Stimulated activated naive CD4-positive, alpha-beta T cell treated with Interleukin-2 at 50 U/mL for 16 hours (primary cell): Measurements from ENCODE around the gene ROS1.
"Not testable (repeated sequence)": the region's sequence is repeated elsewhere in the genome, so short reads cannot be mapped to it uniquely, and the experiment has no call there.

Source experiments
- DNase-seq: peaks from one replicate; lab custom pipeline; 2025; lab: John Stamatoyannopoulos, UW

Gene ROS1

DNA sequence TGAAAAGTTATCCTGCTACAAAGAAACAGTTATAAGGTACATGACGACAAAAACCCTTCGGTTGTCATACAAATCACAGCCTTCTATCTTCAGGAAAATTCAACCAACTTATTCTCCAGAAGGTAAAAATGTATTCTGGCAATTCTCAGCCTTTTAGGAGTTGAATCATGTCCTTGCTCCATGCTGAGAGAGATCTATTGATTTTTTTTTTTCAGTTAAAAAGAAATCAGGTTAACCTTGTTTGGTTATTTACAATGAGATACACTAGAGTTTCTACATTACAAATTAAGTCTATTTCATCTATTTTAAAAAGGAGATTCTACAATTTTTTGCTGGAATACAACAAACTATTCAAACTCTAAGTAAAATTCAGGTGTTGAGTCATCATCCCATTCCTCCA, 45.4 kb downstream of the ROS1 start:
- no peak for DNase-seq

DNA sequence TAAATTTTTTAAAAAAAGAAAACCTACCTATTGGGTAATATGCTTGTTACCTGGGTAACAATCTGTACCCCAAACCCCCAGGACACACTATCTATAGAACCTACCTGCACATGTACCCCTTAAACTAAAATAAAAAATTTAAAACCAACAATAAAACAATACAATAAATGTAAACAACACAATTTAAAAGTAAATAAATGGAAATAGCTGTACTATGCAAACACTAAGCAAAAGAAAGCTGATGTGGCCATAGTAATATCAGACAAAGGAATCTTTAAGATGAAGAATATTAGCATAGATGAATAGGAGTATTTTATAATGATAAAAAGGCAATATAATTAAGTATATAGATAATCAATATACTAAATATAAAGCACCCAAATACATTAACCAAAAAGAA, 50.3 kb downstream of the ROS1 start:
- no peak for DNase-seq

DNA sequence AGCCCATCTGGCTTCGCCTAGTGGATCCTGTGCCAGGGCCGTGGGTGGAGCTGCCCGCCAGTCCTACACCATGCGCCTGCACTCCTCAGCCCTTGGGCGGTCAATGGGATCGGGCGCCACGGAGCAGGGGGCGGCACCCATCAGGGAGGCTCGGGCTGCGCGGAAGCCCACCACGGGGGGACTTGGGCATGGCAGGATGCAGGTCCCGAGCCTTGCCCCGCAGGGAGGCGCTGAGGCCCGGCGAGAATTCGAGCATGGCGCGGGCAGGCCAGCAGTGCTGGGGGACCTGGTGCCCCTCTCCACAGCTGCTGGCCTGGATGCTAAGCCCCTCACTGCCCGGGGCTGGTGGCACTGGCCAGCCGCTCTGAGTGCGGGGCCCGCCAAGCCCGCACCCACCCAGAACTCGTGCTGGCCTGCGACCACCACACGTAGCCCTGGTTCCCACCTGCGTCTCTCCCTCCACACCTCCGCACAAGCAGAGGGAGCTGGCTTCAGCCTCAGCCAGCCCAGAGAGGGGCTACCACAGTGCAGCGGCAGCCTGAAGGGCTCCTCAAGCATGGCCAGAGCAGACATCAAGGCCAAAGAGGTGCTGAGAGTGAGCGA, 52.4 kb downstream of the ROS1 start:
- no peak for DNase-seq

DNA sequence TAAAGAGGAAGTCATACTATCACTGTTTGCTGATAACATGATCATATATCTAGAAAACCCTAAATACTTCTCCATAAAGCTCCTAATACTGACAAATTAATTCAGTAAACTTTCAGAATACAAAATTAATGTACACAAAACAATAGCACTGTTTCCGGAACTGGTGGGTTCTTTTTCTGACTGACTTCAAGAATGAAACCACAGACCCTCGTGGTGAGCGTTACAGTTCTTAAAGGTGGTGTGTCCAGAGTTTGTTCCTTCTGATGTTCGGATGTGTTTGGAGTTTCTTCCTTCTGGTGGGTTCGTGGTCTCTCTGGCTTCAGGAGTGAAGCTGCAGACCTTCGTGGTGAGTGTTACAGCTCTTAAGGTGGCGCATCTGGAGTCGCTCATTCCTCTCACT, 53.5 kb downstream of the ROS1 start:
- not testable (repeated sequence) for DNase-seq

DNA sequence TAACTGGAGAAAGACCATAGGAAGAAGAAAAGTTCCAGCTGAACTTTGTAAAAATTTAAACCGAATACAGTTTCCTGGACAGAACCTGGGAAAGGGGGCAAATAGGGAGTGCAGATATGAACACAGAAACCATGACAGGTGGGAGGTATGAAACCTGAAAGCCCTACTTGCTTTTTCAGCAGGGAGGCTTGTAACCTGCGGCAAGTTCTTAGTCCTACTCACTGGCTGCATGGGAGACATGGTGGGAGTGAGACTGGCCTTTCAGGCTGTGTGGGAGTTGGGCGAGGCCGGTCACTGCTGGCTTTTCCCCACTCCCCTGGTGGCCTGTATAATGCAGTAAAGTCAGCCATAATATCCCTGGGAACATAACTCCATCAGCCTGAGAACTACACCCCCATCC, 54.2 kb downstream of the ROS1 start:
- DNase-seq, result no peak

DNA sequence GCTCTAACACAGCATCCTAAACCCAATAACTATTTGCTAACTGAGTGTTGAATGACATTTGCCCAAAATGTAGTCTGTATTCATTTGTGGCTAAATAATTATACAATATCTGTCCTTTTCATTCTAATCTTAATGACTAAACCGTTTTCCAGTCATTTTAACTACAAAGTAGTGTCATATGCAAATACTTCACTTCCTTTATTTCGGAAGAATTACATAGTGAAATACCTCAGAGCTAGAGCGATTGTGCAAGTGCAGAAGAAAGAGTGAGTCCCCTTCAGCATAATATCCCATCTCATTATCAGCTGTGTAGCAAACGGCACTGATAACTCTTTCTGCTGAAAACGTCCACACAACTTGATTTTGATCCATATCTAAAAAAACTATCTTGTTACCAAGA, 66.2 kb downstream of the ROS1 start:
- DNase-seq, result no peak

DNA sequence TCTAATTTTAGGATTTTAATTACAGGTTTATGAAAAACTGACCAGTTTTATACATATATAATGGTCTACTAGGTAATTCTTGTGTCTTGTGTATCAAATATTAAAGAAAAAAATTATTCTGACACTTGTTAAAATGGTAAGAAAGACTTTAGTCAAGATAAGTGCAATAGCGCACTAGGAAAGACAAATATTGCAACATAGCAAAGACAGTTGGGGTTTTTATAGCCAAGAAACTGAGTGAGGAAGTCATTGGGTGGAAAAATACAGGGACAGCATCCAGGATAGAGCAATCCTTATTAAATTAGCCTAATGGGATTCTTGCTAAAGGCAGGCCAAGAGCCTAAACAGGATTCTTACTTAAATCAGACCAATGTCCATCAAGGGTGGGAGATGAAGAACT, 71.1 kb downstream of the ROS1 start:
- no peak for DNase-seq

DNA sequence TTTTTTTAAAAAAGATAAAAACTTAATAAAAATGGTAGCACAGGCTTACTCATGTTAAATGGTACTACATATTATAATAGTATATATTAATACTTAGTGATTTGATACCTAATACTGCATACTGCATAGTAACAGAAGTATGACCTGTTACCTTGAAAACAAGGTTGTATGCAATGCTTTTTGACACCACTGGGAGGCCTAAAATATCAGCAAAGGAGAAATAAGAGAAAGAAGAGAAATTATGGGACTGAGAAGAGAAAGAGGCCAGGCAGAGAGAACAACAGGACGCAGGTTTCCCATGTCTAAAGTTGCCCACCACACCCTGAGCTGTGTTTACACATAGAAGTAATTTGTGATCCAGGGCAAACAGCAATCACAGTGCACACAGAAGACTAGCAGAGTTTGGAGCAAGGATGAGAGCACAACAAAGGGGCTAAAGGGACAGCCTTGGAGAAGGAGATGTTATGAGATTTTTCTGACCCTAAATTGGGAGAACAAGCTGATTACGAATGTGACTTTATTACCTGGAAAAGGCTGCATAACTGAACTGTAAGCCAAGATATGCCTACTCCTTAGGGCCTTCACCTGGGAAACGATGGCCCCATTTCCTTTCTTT, 73.2 kb downstream of the ROS1 start:
- no peak for DNase-seq

DNA sequence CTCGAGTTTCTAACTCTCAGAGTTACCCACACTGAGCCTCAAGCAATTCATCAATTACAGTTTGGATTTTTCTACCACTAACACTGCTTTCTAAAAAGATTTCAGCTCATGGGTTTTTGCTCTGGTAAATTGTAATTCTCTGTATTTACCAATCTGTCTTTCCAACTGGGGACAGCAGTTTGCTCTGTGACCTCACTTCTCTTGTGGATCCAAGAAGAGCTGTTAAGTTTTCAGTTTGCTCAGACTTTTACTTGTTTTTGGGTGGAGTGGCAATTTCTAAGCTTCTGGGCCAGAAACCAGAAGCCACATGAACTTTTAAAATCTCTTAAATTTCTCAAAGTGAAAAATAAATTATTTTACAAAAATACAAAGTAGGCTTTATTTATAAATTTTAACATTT, 74.2 kb downstream of the ROS1 start:
- DNase-seq, result no peak

DNA sequence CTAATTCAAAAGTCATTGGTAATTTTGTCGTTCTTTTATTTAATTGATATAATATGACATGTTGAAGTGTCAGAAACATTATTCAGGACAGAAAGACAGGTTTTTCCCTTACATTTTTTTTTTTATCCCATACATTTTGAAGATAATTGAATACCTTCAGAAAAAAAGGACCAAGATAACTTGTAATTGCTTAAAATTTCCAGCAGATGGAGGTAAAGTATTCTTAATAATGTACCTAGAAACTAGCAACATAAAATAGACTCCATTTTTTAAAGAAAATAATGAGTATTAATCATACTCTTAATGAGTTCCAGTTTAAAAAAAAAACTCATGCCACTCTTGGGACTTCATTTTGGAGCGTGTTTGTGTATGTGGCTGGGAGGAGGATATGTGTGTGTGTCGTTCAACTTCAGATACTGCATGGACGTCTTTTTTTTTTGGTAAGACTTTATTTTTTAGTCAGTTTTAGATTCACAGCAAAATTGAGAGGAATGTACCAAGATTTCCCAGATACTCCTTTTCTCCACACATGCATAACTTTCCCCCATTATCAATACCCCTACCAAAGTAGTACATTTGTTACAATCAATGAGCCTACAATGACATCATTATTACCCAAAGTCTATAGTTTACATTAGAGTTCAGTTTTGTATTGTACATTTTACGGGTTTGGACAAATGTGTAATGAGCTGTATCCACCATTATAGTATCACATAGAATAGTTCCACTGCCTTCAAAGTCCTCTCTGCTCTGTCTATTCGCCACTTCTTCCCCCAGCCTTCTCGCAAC, 79.4 kb downstream of the ROS1 start:
- DNase-seq, result no peak

DNA sequence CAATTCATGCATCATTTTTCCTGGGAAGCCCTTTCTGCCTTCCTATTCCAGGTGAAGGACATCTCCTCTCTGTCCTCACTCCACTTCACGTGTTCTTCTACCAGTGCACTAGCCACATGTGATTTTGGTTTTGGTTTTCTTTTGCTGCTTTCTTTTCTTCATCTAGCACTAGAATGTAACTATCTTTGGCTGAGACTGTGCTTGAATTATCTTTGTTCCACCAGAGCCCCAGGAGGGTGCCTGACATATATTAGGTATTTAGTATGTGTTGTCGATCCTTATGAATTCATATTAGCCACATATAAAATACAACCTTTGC, 80.5 kb downstream of the ROS1 start:
- no peak for DNase-seq

DNA sequence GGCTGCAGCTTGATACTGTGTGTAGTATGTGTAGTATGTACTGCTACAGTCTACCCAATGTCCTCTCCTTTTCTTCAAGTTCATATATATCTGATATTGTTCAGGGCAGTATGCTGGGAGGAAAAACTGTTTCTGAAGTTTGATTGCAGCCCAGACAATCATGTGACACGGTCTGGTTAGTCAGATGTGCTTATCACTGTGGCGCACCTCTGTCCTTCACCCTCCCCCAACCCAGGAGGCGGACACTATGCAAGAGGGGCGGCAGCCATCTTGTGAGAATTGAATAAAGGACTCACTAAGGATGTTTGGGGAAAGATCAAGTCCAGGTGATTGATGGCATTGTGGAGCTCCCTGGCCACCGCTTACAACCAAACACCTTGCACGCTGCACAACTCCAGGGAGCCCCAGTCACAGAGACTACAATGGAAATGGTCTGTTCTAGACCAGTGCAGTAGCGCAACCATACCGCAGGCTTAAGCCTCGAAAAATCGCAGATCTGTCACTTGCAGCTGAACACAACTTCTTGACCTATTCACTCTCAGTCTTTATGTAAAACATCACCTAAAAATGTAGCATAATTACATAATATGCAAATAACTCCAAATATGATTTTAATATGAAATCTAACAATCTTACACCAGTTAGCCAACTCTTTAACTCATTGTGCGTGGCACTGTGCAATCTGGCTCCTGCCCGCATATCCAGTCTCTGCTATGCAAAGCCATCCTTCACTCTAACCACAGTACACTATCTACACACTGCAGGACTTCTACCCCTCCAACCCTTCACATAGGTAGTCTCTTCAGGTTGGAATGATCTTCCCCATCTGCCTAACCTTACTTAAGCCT, 81.1 kb downstream of the ROS1 start:
- no peak for DNase-seq

DNA sequence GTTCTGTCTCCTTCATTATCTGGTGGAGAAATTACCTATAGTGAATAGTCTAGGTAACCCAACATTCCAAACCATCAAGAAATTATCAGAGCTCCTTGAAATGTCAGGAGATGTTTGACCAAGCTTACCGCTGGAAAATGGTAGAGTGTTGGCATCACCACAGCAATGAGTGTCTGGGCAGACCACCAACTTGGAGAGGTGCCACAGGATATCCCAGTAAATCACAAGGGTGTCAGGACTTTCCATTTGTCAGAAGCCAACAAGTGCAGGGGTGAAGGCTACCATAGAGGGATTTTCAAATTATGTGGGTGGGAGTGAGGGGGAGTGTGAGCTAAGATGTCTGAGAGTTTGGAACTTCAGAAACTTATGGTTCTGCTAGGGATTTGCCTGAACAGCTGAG, 87.2 kb downstream of the ROS1 start:
- no peak for DNase-seq

DNA sequence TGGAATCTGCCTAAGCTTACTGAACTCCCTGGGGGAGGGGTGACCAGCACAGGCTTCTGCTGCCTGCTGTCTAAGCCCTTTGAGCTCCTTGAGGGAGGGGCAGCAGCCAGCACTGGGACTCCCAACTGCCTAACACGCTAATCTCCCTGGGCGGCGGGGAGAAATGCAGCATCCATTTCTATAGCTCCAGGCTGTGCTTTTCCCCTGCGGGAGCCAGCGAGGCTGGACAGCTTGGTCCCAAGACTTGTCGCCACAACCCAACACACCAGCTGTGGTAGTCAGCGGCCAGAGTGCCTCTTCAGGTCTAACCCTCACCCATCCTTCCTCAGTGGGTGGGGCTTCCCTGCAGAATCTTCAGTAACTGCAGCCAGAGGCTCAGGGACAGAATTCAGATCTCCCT, 95.8 kb downstream of the ROS1 start:
- no peak for DNase-seq

DNA sequence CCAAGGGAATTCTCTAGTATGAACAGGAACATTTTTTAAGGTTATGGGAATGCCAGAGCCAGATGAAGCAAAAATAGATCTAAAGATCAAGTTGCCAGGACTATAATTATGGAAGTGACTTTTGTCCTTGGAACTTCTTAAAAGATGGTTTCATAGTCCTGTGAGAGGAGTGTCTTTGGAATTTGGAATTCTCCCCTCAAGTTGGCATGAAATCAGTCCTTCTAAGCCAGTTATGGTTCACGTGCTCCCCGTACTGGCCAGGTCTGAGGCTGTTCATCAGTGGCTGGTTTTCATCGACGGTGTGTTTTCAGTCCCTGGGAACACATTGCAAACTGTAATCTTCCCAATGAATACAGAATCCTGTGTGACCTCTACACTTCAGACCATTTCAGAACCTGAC, 97.2 kb downstream of the ROS1 start:
- no peak for DNase-seq

DNA sequence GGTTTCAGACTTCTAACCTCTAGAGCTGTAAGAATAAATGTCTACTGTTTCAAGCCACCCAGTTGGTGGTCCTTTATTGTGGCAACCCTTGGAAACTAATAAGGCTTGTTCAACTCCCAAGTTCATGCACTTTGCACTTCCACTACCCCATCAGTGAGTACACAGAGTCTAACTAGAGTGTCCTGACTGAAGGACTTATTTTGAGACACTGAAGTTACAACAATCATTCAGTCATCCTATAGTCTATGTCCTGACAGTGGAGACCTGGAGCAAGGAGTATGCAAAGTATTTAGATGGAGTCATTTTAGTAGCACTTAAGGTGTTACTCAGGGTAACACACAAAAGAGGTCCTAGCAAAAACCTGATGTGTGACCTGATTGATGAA, 97.7 kb downstream of the ROS1 start:
- DNase-seq, result no peak

DNA sequence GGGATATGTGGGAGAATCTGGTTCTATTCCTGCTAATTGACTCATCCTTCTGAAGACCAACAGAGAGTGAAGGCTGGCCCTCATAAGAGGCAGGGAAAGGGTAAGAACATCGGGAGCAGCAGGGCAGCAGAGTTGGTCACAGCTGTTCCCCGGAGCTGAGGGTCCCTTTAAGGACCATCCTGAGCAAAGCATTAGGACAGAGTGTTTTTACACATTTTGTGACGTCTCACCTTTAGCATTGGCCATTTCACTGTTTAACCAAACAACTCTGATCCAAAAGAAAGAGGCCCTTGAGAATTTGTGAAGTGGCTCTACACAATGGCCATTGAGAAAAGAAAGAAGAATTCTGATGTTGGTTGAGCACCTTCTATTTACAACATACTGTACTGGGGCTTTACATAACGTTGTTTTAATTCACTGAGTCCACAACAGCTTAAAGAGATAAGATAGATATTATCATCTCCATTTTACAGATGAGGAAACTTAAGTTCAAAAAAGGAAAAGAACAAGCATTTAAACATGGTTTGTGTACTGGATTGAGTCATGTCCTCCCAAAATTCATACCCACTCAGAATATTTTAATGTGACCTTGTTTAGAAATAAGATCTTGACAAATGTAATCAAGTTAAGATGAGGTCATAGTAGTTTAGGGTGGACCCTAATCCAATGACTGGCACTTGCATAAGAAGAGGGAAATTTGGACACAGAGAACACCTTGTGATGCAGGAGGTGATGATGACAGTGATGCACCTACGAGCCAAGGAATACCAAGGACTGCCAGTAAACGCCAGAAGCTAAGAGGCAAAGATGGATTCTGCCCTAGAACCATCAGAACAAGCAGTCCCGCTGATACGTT, 98.4 kb downstream of the ROS1 start:
- DNase-seq, result no peak

DNA sequence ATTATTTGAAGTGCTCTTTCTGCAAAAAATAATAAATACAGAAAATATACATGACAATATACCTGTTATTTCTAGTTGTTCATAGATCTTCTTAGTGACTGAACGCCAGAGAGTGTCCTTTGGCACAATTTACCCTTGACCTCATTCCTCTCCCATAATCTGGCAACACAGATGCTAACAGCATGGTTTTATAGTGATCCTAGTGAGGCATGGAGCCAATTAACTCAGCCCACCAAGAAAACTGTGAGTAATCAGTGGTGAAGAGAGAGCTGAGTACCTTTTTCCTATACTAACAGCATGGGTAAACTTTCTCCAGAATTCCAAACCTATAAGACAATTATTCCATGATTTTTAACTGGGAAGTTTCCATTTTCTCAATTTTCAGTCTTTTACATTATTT, 99.3 kb downstream of the ROS1 start:
- DNase-seq, result no peak

DNA sequence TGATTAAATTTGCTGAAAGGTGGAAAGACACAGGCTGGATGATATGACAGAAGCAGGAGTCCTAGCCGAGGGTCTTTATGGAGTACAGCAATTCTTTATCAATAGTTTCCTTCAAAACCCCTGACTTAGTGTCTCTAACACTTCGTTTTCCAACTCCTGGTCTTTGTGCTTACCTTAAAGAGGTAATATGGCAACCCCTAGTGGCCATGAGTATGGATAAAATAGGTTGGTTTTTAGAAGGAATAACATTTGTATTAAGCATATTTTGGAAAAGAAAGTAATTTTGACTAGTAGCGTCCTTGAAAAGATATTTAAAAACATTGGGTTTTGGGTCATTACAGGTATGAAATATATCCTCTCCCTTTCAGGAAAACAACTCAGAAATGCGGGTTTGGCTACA, 108.5 kb downstream of the ROS1 start:
- no peak for DNase-seq

DNA sequence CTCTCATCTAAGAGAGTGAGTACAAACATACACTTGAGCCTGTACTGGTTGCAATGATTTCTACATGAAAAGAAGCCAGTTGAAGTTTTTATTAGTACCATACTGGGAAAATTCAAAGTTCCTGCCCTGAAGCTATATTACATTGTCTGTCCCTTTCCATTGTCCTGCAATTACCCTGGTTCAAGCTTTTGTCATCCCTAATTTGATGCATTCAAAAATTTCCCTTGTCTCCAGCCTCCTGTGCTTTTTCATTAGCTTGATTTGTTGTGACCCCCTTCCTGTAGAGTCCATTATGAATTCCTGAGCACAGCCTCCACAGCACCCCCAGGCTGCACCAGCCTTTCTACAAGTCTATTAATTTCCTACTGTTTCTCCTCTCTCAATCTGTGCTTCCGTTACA, 114.0 kb downstream of the ROS1 start:
- DNase-seq, result no peak

DNA sequence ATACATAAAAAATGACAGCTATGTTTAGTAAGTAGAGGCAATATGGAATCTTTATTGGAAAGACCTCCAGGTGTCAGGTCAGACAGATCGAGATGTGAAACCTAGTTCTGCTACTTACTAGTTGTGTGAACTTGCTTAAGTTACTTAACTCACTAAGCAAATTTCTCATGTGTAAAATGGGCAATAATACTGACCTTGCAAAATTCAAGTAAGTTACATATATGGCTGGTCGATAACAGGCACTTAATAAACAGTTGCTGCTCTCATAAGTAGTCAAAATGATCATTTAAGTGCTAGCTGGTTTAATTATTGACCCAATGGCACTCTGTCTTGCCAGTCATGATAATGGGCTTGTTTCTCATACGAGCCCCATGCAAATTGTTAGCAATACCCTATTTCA, 114.4 kb downstream of the ROS1 start:
- no peak for DNase-seq

DNA sequence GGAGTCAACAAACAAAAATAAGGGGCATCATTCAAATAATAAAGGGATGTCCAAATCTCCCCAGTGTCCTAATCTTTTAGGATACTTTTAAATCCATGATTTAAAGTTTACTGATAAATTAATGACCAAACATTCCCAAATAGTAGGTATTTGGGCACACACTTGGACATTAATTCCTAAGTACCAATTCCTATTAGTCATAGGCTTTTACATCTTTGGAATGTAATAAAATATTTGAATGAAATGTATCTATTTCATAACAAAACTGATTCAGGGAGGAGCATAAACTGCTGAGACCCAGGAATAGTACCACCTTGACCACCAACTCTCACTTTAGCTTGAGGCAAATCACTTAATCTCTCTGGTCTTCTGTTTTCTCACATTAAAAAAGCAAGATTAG, 116.1 kb downstream of the ROS1 start:
- no peak for DNase-seq
